Measurements from ENCODE around the gene TBPL2.

Gene TBPL2

DNA sequence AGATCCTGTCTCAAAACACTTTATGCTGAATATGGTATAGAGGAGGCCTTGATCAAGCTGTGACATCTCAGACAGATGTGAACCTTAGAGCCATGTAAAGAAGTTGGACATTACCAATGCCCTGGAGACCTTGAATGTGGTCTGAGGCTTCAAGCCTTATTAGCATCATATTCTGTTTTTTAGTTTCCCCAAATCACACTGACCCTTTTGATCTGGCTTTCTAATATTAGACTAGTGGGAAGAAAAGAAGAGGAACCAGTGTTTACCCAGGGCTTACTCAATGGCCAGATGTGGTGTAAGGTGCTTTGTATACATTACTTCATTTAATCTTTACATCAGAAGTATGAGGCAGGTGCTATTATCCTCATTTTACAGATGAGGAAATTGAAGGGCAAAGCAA lies 10.6 kb upstream of the TBPL2 start:
- no peak overlapping the region for H3K4me3 ChIP-seq (ENCODE audit: low read length)
- no peak for TF ChIP-seq ZNF274 (IDR thresholded peaks at IDR 0.05; ENCODE audit: low read depth, low read length)

DNA sequence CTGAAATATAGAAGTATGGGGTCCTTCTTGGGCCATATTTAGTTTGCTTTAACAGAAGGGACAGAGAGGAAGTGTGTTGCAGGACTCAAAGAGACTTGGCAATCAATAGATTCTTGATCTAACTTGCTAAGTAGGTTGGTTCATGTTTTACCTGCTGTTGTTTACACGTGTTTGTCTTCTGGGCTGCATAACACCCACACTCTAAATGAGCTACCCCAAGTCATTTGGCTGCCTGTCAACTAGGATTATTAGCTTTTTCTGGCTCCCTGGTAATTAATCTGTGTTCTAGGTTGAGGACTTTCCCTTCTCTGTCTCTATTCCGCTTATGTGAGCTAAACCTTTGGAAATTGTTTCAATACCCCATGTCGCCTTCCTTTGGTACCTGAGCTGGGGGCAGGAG lies 10.1 kb upstream of the TBPL2 start:
- H3K4me3 ChIP-seq (ENCODE audit: low read length), result no peak overlapping the region
- TF ChIP-seq ZNF274 (IDR thresholded peaks at IDR 0.05; ENCODE audit: low read depth, low read length), result no peak

DNA sequence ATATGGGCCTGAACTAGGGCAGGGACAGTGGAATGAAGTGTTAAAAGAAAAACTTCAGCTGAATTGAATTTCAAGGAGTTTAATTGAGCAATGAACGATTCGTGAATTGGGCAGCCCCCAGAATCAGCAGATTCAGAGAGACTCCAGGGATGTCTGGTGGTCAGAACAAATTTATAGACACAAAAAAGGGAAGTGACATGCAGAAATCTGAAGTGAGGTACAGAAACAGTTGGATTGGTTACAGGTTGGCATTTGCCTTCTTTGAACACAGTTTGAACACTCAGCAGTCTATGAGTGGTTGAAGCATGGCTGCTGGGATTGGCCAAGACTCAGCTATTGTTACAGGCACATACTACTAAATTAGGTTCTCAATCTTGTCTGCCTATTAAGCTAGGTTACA lies 9.7 kb upstream of the TBPL2 start:
- no peak overlapping the region for H3K4me3 ChIP-seq (ENCODE audit: low read length)
- no peak for TF ChIP-seq ZNF274 (IDR thresholded peaks at IDR 0.05; ENCODE audit: low read depth, low read length)

DNA sequence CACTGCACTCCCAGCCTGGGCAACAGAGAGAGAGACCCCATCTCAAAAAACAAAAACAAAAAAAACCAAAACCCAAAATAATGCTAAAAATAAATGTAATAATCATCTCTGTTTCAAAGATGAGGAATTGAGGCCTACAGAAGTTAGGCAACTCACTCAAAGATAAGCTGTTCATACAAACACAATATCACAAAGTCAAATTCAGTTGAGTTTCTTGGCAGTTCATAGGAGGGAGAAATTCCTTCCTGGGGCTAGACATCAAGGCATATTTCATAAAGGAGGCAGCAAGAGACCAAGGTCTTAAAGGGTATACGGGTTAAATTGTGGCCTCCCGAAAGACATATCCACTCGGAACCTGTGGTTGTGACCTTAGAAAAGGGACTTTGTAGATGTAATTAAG lies 8.7 kb upstream of the TBPL2 start:
- TF ChIP-seq ZNF274 (IDR thresholded peaks at IDR 0.05; ENCODE audit: low read depth, low read length), result no peak
- no peak overlapping the region for H3K4me3 ChIP-seq (ENCODE audit: low read length)

DNA sequence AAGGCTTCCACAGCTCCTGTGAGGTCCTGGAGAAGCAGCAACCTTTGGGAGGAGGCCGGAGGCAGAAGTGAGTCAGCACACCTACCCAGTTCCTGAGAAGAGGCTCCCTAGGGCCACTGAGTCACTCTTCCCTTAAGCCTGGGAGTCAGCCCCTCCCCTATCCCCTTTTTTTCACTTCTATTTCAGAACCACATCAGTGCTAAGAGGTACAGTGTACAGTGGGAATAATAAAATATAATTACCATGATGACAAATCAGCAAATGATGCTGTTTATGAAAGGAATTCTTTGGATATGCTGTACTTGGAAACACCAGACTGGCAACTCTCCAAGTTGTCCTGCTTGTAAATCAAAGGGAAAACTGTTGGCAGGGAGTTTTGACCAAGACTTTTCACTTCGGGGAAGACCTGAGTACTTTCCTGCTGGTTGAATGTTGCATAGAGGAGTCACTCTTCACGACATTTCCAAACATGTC lies 7.8 kb upstream of the TBPL2 start:
- H3K4me3 ChIP-seq (ENCODE audit: low read length), result no peak overlapping the region

DNA sequence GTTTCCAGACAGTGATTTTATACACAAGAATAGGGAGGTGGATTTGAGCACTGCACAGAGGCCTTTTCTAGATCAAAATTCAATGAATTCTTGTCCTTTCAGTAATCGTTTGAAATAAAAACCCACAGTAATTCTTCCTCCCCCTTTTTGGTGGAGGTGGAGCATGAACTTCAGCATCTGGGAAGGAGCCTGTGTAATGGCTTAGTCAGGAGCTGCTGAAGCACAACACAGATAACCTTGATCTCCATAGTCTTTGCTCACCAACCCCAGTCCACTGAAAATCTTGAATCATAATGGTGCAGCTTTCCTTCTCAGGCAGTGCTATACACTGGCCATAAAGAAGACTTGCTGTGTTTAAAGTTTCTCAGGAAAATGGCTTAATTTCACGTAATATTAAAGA lies 6.4 kb upstream of the TBPL2 start:
- TF ChIP-seq ZNF274 (IDR thresholded peaks at IDR 0.05; ENCODE audit: low read depth, low read length), result no peak
- H3K4me3 ChIP-seq (ENCODE audit: low read length), result no peak overlapping the region

More for the DNA sequence above, 7.8 kb upstream of the TBPL2 start:
- TF ChIP-seq ZNF274 (IDR thresholded peaks at IDR 0.05; ENCODE audit: low read depth, low read length), result no peak

DNA sequence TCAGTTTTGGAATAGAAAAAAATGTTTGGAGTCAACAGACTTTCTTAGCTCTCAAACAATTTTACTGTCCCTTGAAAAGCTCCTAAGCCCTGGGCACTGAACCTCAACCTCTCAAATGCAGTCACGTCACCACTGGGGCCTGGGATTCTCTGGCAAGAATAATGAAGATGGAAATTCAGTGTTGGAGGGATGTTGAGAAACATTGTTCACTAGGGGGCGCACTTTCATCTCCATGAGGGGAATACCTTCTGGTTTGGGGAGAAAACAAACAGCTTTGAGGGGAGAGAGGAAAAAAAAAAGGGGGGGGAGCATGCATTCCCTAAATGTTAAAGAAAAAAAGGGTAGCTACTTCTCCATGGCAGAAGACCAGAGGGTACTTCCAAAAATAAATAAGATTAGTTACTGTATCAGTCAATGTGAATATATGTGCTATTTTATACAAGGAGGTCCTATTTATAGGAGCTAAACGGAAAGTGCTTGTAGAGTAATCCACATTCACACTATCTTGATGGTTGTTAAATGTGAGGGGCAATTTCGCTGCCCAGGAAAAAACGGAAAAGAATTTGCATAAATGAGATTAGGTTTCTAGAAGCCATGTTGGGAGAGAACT lies 5.8 kb upstream of the TBPL2 start:
- H3K4me3 ChIP-seq (ENCODE audit: low read length), result no peak overlapping the region

DNA sequence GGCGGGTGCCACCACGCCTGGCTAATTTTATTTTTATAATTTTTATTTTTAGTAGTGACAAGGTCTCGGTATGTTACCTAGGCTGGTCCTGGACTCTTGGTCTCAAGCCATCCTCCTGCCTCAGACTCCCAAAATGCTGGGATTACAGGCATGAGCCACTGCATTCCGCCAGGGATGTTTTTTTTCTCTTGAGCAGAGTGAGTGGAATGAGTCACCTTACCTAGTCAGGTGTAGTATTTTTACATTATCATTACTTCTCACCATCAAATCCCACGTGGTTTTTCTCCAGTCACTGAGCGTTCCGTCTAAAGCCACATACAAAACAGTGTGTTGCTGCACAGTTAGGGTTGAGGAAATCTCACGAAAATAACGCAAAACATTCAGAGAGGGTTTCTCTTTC lies 870 bp upstream of the TBPL2 start:
- TF ChIP-seq ZNF274 (IDR thresholded peaks at IDR 0.05; ENCODE audit: low read depth, low read length), result no peak

More for the DNA sequence above, 5.8 kb upstream of the TBPL2 start:
- TF ChIP-seq ZNF274 (IDR thresholded peaks at IDR 0.05; ENCODE audit: low read depth, low read length), result no peak

DNA sequence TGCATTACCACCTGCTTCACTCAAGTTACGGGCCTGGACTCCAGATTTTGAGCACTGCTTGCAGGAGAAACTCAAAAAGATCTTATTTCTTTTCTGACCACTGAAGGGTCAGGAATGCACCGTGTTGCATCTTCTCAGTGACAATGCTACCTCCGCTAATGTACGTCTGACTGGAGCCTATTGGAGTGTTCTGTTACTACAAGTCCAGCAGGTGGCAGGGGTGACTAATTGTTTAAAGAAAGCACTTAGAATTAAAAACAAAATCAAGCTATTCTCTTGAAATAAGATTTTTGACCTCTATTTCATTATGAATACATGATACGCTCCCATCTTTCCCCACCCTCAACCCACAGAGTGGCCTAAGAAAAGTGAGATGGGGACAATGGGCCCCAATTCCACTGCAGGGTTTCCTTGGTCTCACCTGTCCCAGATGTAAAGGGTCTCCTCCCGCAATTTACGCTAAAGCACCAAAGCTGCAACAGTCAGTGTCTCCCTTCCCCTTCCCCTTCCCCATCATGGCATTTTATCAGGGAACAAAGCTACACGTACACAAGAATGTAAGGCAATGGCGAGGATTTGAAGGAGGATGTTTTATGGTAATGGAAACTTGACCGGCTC lies 2.2 kb downstream of the TBPL2 start:
- no peak for TF ChIP-seq ZNF274 (IDR thresholded peaks at IDR 0.05; ENCODE audit: low read depth, low read length)
- H3K4me3 ChIP-seq (ENCODE audit: low read length), result no peak overlapping the region

More for the DNA sequence above, 870 bp upstream of the TBPL2 start:
- H3K4me3 ChIP-seq (ENCODE audit: low read length), result no peak overlapping the region

DNA sequence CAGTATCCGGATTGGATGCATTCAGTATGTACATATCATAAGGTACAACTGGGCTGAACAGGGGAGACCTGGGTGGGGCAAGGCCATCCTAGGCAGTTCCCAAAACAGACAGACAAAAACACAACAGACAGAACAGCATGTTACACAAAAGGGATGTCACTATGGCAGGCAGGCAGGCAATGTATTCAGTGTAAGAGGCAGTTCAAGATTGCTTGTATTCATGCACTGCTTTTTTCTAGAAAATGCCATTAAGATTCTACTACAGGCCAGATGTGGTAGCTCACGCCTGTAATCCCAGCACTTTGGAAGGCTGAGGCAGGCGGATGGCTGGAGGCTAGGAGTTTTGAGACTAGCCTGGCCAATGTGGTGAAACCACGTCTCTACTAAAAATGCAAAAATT lies 3.5 kb downstream of the TBPL2 start:
- TF ChIP-seq ZNF274 (IDR thresholded peaks at IDR 0.05; ENCODE audit: low read depth, low read length), result no peak
- H3K4me3 ChIP-seq (ENCODE audit: low read length), result no peak overlapping the region

DNA sequence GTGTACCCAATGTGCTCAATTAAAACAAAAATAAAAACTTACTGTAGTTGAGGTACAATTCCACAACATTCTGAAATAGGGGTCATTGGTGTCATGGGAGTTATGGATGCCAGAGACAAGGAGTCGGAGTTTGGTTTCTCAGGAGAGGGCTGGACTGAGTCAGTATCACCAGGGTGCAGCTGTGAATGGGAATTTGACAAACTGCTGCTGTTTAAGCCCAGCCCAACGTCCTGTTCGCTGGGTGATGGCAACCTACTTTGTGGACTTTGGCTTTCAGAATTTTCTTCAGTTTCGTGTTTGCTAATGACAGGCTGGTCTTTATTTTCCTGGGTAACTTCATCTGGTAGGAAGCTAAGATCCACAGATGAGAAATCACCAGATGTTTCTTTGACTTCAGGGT lies 3.9 kb downstream of the TBPL2 start:
- no peak overlapping the region for H3K4me3 ChIP-seq (ENCODE audit: low read length)
- no peak for TF ChIP-seq ZNF274 (IDR thresholded peaks at IDR 0.05; ENCODE audit: low read depth, low read length)

DNA sequence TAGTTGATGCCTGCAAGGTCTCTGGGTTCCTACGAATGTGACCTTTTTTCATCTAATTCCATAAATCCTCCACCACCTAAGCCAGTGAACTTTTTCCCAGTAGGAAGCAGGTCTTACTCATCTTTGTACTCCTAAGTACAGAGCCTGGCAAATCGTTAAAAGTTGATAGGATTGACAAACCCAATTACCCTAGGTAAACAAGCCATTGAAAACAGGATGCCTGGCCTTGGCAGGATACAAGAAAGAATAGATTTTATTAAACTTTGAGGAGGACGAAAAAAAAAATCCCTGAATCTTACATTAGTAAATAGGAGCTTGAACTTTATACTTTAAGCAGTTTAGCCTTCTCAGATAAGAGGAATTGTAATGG lies 5.6 kb downstream of the TBPL2 start:
- no peak for TF ChIP-seq ZNF274 (IDR thresholded peaks at IDR 0.05; ENCODE audit: low read depth, low read length)
- no peak overlapping the region for H3K4me3 ChIP-seq (ENCODE audit: low read length)

DNA sequence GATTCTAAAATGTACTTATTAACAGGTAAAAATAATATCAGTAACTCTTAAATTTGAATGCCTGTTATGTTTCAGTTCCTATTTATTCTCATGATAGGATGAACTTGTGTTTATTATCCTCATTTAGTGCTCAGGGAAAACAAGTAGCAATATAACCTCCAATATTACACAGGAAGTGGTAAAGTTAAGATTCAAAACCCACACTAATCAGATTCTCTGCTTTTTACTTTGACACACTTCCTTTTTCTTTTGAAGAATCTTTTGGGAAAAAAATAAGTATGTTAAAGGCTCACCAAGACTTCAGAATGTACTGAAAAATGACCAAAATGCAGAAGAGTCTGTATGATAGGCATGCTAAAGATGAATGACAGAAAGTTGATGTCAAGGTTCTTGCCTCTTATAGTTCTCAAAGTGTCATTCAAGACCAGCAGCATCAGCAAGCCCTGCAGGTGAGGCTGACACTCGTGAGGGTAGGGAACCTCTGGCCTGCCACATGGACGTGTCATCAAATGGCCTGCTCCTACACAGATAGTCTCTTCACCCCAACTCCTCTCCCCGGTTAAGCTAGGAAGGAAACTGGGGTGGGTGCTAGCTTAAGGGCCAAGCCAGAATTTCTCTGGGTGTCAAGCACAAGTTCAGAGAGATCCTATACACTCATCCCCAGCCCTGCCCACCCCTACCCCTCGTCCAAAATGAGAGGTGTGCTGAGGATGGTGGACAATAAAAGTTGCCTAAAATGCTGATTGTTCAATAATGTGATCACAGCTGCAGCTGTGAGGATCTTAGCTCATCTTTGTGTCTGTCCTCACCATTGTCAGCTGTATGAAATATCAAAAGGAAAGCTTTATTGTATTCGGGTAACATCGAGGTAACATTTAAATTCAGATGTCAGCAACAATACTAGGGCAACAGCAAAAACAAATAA lies 6.3 kb downstream of the TBPL2 start:
- no peak for TF ChIP-seq ZNF274 (IDR thresholded peaks at IDR 0.05; ENCODE audit: low read depth, low read length)
- H3K4me3 ChIP-seq (ENCODE audit: low read length), result no peak overlapping the region

DNA sequence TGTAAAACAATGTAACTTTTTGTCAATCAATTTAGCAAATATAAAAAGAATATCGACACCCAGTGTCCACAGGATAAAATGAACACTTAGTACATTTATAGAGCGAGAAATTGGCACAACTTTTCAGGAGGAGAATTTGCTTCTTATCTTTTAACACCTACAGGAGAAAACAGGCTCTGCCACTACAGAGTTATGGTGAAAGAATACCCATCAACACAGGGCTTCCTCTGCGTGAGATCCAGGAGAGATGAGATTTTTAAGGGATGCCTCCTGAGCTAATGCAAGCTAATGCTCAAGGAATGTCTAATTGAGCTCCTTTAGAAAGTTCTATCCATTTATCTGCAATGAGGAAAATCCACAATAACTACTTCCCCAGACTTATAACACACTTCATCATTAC lies 7.8 kb downstream of the TBPL2 start:
- no peak for TF ChIP-seq ZNF274 (IDR thresholded peaks at IDR 0.05; ENCODE audit: low read depth, low read length)
- no peak overlapping the region for H3K4me3 ChIP-seq (ENCODE audit: low read length)
